ENCODE results near the gene SNX30.

SNX30 gene

DNA sequence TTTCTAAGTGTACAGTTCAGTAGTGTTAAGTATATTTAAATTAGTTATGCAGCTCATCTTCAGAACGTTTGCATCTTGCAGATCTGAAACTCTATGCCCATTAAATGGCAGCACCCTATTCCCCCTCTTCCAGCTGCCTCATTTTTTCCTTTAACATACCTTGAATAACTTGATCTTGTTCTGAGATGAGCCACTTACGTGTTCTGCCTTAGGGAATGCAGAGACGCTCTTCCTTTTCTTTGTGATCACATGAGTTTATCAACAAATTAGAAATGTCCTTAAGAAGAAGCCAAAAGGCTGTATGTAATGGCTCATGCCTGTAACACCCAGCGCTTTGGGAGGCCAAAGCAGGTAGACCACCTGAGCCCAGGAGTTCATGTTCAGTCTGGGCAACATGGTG lies 82.5 kb downstream of the SNX30 start:
- peaks cover 23% of the 10 kb centered on the region for H3K36me3 ChIP-seq (ENCODE audit: insufficient read depth, low read length)
- H3K9me3 ChIP-seq (ENCODE audit: insufficient read depth, low read depth, low read length), result no peaks in the 10 kb centered on the region
- H3K4me1 ChIP-seq (ENCODE audit: insufficient read depth, low read length), result 0 out of 2 replicates have a peak, but pooled peaks cover 6% of the 10 kb centered on the region
- H3K9ac ChIP-seq (ENCODE audit: low read depth, low read length), result no peak overlapping the region
- H3K27me3 ChIP-seq (ENCODE audit: insufficient read depth, low read length), result no peaks in the 10 kb centered on the region
- H3K4me3 ChIP-seq (ENCODE audit: low read length), result no peak overlapping the region
- WGBS, result 94% methylated on average over 4 of the region's 4 CpGs
- H3K27ac ChIP-seq (ENCODE audit: low read depth, low read length), result no peak overlapping the region

DNA sequence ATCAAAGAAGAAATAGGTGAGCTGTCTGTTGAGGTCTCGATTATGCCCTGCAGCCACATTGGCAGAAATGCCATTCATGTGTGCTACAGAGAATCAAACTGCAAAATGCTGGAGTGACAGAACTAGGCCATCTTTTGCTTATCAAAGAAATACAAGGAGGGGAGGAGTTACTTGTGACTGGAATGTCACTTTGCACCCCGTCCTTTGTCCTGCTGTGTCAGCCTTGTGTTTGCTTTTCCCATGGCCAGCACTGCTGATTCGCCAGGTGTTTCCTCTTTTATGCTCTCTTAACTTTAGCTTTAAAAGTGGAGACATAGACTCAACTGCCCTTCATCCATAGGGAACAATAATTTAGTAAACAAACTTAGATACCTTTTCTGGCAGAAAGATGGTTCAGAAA lies 85.8 kb downstream of the SNX30 start:
- 82% methylated on average over 3 of the region's 3 CpGs for WGBS

DNA sequence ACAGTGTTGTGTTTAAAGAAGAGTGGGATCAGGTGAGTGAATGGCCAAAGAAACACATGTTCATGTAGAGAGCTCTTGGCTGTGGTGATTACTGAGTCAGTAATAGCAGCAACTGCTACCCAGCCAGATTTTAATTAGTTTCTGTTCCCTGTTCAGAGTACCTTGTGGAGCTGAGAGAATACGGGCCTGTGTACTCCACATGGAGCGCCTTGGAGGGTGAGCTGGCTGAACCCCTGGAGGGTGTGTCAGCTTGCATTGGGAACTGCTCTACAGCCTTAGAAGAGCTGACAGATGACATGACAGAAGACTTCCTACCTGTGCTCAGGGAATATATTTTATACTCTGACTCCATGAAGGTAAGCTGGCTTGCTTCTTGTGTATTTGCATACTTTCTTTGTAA lies 87.8 kb downstream of the SNX30 start:
- Histone ChIP-seq H3K27me3 (ENCODE audit: insufficient read depth, low read length) (no peaks in the 10 kb centered on the region), H3K9me3 (ENCODE audit: insufficient read depth, low read depth, low read length) (no peaks in the 10 kb centered on the region), H3K4me3 (ENCODE audit: low read length) (no peak overlapping the region), H3K9ac (ENCODE audit: low read depth, low read length) (no peak overlapping the region), H3K27ac (ENCODE audit: low read depth, low read length) (no peak overlapping the region), H3K36me3 (ENCODE audit: insufficient read depth, low read length) (peaks cover 41% of the 10 kb centered on the region), H3K4me1 (ENCODE audit: insufficient read depth, low read length) (0 out of 2 replicates have a peak, but pooled peaks cover 6% of the 10 kb centered on the region)
- 73% methylated on average over 2 of the region's 2 CpGs for WGBS

More for the DNA sequence above, 85.8 kb downstream of the SNX30 start:
- no peak overlapping the region for H3K4me3 ChIP-seq (ENCODE audit: low read length)
- H3K27ac ChIP-seq (ENCODE audit: low read depth, low read length), result peak overlapping the region; percentile 18; the same call in 1 of the 2 replicates
- H3K27me3 ChIP-seq (ENCODE audit: insufficient read depth, low read length), result no peaks in the 10 kb centered on the region
- H3K9me3 ChIP-seq (ENCODE audit: insufficient read depth, low read depth, low read length), result no peaks in the 10 kb centered on the region
- no peak overlapping the region for H3K9ac ChIP-seq (ENCODE audit: low read depth, low read length)
- H3K4me1 ChIP-seq (ENCODE audit: insufficient read depth, low read length), result 0 out of 2 replicates have a peak, but pooled peaks cover 6% of the 10 kb centered on the region
- peaks cover 48% of the 10 kb centered on the region for H3K36me3 ChIP-seq (ENCODE audit: insufficient read depth, low read length)

DNA sequence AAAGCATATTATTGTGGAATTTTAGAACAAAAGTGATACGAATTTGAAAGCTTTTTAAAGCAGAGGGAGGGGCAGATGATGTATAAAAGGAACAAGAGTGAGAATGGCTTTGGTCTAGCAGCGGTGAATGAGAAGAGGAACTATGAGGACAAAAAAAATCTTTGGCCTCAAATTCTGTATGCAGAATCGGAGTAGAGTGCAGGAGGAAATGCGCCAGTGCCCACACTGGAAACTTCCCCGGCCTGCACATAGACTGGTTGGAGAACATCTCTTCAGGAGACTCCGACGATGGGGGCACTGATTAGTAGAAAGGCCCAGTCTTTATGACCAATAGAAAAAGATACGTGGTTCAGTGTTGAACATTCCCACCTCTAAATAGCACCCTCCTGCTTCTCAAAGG lies 88.8 kb downstream of the SNX30 start:
- H3K36me3 ChIP-seq (ENCODE audit: insufficient read depth, low read length), result peaks cover 41% of the 10 kb centered on the region
- no peaks in the 10 kb centered on the region for H3K27me3 ChIP-seq (ENCODE audit: insufficient read depth, low read length)
- H3K9ac ChIP-seq (ENCODE audit: low read depth, low read length), result no peak overlapping the region
- H3K9me3 ChIP-seq (ENCODE audit: insufficient read depth, low read depth, low read length), result no peaks in the 10 kb centered on the region
- WGBS, result 92% methylated on average over 8 of the region's 8 CpGs
- H3K27ac ChIP-seq (ENCODE audit: low read depth, low read length), result no peak overlapping the region
- H3K4me1 ChIP-seq (ENCODE audit: insufficient read depth, low read length), result 0 out of 2 replicates have a peak, but pooled peaks cover 6% of the 10 kb centered on the region
- no peak overlapping the region for H3K4me3 ChIP-seq (ENCODE audit: low read length)

DNA sequence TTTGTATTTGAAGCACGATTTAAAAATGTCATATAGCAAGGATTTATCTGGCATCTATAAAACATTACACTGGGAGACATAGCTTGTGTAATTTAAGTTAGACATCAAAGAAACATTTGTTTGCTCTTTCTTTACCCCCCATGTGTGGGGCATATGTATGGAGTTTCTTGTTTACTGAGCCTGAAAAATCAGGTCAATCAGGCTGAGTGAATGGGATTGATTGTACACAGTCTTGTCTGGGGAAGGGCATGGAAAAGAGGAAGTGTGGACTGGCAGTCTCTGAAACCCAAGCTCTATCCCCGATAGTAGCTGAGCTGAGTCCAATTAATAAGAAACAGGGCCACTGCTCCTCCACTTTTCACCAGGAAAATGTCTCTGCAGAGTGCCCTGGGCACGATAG lies 90.7 kb downstream of the SNX30 start:
- H3K27ac ChIP-seq (ENCODE audit: low read depth, low read length), result no peak overlapping the region
- no peak overlapping the region for H3K9ac ChIP-seq (ENCODE audit: low read depth, low read length)
- no peaks in the 10 kb centered on the region for H3K9me3 ChIP-seq (ENCODE audit: insufficient read depth, low read depth, low read length)
- H3K27me3 ChIP-seq (ENCODE audit: insufficient read depth, low read length), result no peaks in the 10 kb centered on the region
- H3K4me3 ChIP-seq (ENCODE audit: low read length), result no peak overlapping the region
- peaks cover 6% of the 10 kb centered on the region for H3K4me1 ChIP-seq (ENCODE audit: insufficient read depth, low read length)
- 89% methylated on average over 2 of the region's 3 CpGs for WGBS
- peaks cover 36% of the 10 kb centered on the region for H3K36me3 ChIP-seq (ENCODE audit: insufficient read depth, low read length)

DNA sequence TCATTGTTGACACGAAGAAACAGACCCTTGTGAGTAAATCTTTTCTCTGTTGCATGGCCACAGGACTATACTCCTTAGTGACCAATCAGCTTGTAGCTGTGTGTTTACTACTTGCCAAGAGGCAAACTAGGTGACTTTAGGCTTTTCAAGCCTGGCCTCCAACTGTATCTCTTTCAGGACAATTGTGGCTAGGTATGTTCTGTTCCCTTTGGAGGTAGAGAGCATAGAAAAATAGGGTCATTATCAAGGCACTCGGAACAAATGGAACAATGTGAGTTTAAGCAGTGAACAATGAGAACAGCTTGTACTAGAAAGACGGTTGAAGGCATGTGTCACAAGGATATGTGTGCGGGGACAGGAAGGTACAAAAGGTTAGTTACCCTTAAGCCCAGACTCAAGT lies 92.0 kb downstream of the SNX30 start:
- Histone ChIP-seq H3K4me1 (ENCODE audit: insufficient read depth, low read length) (peaks cover 12% of the 10 kb centered on the region), H3K9ac (ENCODE audit: low read depth, low read length) (no peak overlapping the region), H3K27ac (ENCODE audit: low read depth, low read length) (no peak overlapping the region), H3K9me3 (ENCODE audit: insufficient read depth, low read depth, low read length) (no peaks in the 10 kb centered on the region), H3K4me3 (ENCODE audit: low read length) (no peak overlapping the region), H3K36me3 (ENCODE audit: insufficient read depth, low read length) (peaks cover 26% of the 10 kb centered on the region), H3K27me3 (ENCODE audit: insufficient read depth, low read length) (no peaks in the 10 kb centered on the region)
- 90% methylated on average over 4 of the region's 4 CpGs for WGBS

DNA sequence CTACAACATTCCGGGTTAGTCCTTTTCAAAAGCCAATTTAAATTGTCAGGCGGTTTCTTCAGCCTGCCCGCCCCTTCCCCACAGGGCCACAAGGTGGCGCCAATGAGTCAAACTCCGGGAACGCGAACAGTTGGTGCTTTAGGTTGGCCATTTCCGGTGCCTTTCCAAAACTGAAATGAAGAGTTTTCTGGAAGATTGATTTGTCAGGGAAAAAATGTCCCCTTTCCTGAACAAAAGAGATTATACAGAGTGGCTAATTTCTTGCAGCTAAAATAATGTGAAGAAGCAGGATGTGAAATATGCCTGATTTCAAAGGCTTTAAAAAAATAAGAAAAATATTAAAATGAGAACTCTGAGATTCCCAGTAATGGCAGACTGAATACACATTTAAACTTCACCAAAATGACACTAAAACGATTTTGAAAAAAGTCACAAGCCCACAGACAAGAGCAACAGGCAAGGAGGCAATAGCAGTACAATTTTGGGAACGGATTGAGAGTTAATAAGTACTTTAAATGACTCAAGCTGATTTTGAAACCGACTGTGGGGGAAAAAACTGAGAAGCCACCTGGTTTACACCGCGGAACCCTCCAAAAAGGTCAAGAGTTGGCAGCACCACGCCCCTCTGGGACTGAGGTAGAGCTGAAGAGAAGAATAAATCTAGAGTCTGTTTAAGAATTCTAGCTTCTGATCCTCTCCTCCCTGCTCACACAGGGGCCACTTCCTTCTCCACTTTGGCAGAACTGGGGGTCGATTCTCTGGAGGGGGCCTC lies 94.4 kb downstream of the SNX30 start:
- H3K4me1 ChIP-seq (ENCODE audit: insufficient read depth, low read length), result peaks cover 17% of the 10 kb centered on the region
- no peaks in the 10 kb centered on the region for H3K9me3 ChIP-seq (ENCODE audit: insufficient read depth, low read depth, low read length)
- H3K27ac ChIP-seq (ENCODE audit: low read depth, low read length), result no peak overlapping the region
- no peak overlapping the region for H3K4me3 ChIP-seq (ENCODE audit: low read length)
- peaks cover 6% of the 10 kb centered on the region for H3K36me3 ChIP-seq (ENCODE audit: insufficient read depth, low read length)
- H3K27me3 ChIP-seq (ENCODE audit: insufficient read depth, low read length), result no peaks in the 10 kb centered on the region
- WGBS, result 40% methylated on average over 15 of the region's 15 CpGs
- H3K9ac ChIP-seq (ENCODE audit: low read depth, low read length), result no peak overlapping the region

DNA sequence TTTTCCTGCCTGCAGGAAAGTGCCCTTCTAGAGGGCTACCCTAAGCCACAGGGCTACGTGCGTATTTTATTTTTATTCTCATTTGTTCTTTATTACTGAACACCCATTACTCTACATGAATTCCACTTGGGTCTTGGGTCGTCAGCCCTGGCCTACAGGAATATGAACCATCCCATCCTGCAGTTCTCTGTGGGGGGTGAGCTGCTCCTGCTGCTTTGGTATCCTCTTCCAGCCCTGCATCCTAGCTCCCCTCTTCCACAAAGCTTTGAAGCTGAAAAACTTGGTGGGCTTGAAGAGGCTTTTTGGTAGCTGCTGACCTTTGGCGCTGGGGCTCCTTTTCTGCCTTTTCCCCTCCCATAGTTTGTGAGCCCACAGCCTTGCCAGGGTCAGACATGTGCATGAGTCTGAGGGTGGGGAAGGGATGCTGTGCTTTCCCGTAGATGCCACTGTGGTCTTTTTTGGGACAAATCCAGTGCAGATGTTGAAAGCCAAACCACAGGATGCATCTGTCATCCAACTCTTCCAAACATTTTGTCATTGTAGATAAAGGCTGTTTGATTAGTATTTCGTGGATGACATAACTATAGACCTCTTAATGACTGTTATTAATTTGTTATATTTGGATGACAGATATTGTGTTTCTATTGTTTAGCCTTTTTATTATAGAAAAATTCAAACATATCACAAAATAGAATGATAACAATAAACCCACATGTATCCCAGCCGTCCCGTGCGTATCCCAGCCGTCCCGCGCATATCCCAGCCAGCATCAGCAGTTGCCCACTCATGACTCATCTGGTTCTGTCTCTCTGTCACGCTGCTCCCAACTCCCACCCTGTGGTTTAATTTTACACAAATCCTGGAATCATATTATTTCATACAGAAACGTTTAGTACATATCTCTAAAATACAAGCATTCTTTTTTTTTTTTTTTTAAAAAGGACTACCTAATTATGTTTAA lies 96.2 kb downstream of the SNX30 start:
- WGBS, result 89% methylated on average over 13 of the region's 14 CpGs
- peaks cover 17% of the 10 kb centered on the region for H3K4me1 ChIP-seq (ENCODE audit: insufficient read depth, low read length)
- H3K9ac ChIP-seq (ENCODE audit: low read depth, low read length), result no peak overlapping the region
- no peak overlapping the region for H3K4me3 ChIP-seq (ENCODE audit: low read length)
- H3K27me3 ChIP-seq (ENCODE audit: insufficient read depth, low read length), result no peaks in the 10 kb centered on the region
- peaks cover 6% of the 10 kb centered on the region; the same call in 1 of the 2 replicates for H3K36me3 ChIP-seq (ENCODE audit: insufficient read depth, low read length)
- no peak overlapping the region; the same call in 1 of the 2 replicates for H3K27ac ChIP-seq (ENCODE audit: low read depth, low read length)
- H3K9me3 ChIP-seq (ENCODE audit: insufficient read depth, low read depth, low read length), result no peaks in the 10 kb centered on the region

DNA sequence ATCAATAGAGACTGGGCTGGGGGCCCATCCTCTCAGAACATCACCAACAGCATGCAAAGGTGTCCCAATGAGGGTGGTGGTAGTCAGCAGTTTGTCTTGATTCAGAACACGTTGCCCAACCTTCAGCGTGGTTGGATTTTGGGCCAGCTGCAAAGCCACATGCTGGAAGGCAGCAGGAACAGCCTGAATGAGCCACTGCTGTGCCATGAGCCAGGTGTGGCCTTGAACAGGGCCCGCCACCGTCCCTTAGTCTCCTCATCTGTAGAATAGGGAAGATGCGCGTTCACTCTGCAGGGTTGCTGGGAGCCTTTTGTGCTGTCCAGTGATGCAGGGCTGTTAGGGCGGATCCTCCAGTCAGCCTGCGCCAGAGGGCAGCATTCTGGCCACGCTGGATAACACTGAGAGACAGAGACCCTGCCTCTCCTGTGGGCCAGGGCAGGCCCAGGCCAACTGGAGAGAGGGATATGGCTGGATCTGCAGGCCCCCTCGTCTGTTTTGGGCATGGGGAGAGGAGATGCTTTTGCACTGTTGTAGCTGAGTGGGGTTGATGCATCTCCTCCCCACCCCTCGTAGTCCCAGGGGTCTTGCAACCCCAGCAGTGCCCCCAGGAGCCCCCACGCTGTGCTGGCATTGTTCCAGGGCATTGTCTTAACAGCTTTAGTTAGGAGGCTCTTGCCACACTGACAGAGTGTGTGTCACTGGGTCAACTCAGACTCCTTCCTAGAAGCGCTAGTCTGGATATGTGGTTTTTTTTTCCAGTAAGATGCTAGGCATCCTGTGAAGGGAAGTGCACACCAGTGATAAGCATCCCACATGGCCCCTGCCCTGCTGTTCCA lies 98.0 kb downstream of the SNX30 start:
- peaks cover 13% of the 10 kb centered on the region; the same call in 1 of the 2 replicates for H3K36me3 ChIP-seq (ENCODE audit: insufficient read depth, low read length)
- H3K9ac ChIP-seq (ENCODE audit: low read depth, low read length), result no peak overlapping the region
- H3K9me3 ChIP-seq (ENCODE audit: insufficient read depth, low read depth, low read length), result no peaks in the 10 kb centered on the region

DNA sequence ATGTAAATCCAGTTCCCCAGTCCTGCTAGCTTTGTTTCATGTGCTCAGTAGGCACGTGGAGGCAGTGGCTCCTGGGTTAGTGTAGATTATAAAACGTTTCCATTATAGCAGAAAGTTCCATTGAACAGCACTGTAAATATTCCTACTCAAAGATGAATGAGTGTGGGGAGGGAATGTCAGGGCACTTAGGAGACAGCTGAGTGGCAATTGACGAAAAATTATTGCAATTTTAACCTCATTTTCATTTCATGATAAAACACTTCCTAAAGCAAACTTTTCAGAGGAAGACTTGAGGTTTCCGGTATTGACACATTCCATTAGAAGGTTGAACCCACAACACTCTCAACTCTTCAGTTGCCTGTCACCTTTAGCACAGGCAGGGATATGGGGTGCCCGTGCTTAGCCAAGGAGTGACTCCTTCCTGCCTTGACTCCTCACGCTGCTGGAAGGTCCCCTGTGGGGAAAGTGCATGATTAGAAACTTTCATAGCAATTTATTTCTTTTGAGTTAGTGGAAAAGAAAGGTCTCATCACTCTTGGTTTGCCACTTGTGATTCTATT lies 98.9 kb downstream of the SNX30 start:
- no peak overlapping the region for H3K27ac ChIP-seq (ENCODE audit: low read depth, low read length)
- H3K4me3 ChIP-seq (ENCODE audit: low read length), result no peak overlapping the region
- H3K36me3 ChIP-seq (ENCODE audit: insufficient read depth, low read length), result peaks cover 18% of the 10 kb centered on the region; the same call in 1 of the 2 replicates
- H3K27me3 ChIP-seq (ENCODE audit: insufficient read depth, low read length), result no peaks in the 10 kb centered on the region
- WGBS, result 96% methylated on average over 5 of the region's 6 CpGs
- no peak overlapping the region for H3K9ac ChIP-seq (ENCODE audit: low read depth, low read length)
- peaks cover 17% of the 10 kb centered on the region for H3K4me1 ChIP-seq (ENCODE audit: insufficient read depth, low read length)
- H3K9me3 ChIP-seq (ENCODE audit: insufficient read depth, low read depth, low read length), result no peaks in the 10 kb centered on the region

More for the DNA sequence above, 98.0 kb downstream of the SNX30 start:
- H3K27ac ChIP-seq (ENCODE audit: low read depth, low read length), result no peak overlapping the region
- WGBS, result 81% methylated on average over 13 of the region's 13 CpGs
- no peak overlapping the region for H3K4me3 ChIP-seq (ENCODE audit: low read length)
- peaks cover 17% of the 10 kb centered on the region for H3K4me1 ChIP-seq (ENCODE audit: insufficient read depth, low read length)
- no peaks in the 10 kb centered on the region for H3K27me3 ChIP-seq (ENCODE audit: insufficient read depth, low read length)

Data from HUES64 (cell line).